ENCODE data around the gene ZNF485. TPM values are rescaled to one million over a fixed set of nuclear protein-coding genes. Genes with fewer than 3 reads are reported as not detected.

The ZNF485 gene
- total and polyA plus RNA-seq, 10 of the 15 experiments (the other 5 are each of a cell fraction or from before 2014, with no cell fraction given): 3.2 to 7.6 (median 5.1) TPM

DNA sequence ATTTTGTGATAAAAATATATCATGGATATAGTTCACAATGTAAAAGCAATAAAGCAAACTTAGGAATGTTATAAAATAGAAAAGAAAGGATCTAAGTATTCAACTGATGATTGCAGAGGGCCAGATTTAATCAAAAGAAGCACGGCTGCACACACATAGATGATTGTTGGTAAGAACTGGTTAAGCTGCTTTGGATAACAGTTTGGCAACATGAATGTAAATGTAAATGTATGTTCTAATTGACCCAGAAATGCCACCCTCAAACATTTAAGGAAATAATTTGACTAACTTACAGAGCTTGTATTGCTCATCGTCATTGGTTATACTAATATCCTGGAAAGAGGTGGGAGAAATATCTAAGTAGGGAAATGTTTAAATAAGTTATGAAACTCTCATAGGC, 13.1 kb downstream of the ZNF485 start:
- WGBS (ENCODE audit: insufficient coverage, insufficient replicate concordance, low lambda C conversion rate, missing lambda C conversion rate): 67% methylated on average over 2 of the region's 2 CpGs
- Histone ChIP-seq H2AFZ (ENCODE audit: control insufficient read depth, low read depth, low read length) (no peak overlapping the region), H3K9me3 (replicated peaks; ENCODE audit: control insufficient read depth, insufficient read depth, low read length) (peaks cover 22% of the 10 kb centered on the region), H3K27ac (ENCODE audit: control insufficient read depth, insufficient read depth) (no peak overlapping the region), H3K4me3 (no peak overlapping the region), H3K27me3 (replicated peaks in 1 of 2; ENCODE audit: control insufficient read depth in 2 of 2, insufficient read depth in 2 of 2, low read length in 1 of 2) (no peaks in the 10 kb centered on the region), H4K20me1 (ENCODE audit: control insufficient read depth, insufficient read depth) (no peaks in the 10 kb centered on the region), H3K4me1 (ENCODE audit: control insufficient read depth, insufficient read depth, low read length) (no peaks in the 10 kb centered on the region), H3K79me2 (ENCODE audit: control insufficient read depth, insufficient read depth, low read length) (no peaks in the 10 kb centered on the region), H3K36me3 (ENCODE audit: control insufficient read depth in 2 of 2, insufficient read depth in 2 of 2, low read length in 1 of 2) (no peaks in the 10 kb centered on the region; a peak in 3 of 4 replicates), H3K4me2 (ENCODE audit: control insufficient read depth, insufficient read depth) (no peak overlapping the region), H3K9ac (ENCODE audit: control insufficient read depth, insufficient read depth, low read length) (no peak overlapping the region)
- no TSS peak for BruUV-seq (replicated peaks)
- SMC1A ChIA-PET (ENCODE audit: uncharacterized antibody, unreplicated experiment): interaction anchor here (0.6 kb wide), 1 partner anchor 23 kb away, joined by 3 read pairs; no protein-coding TSS in a partner anchor
- CTCF ChIA-PET: no interaction called here
- FAIRE-seq (no peak), ATAC-seq (no peak), DNase-seq (ENCODE audit: low read depth, low spot score) (no peak)
- in situ Hi-C loops (cut with MboI) (no loop called here), intact Hi-C loops (cut with micrococcal nuclease; ENCODE audit: unreplicated experiment) (no loop called here)
- TF ChIP-seq MYC (IDR thresholded peaks at IDR 0.05; ENCODE audit: insufficient read depth, insufficient read length, insufficient replicate concordance, low read length, severe bottlenecking) (no peak), EZH2 (IDR thresholded peaks at IDR 0.05; ENCODE audit: borderline replicate concordance, control insufficient read depth, low read depth, low read length) (no peak), TAF1 (IDR thresholded peaks at IDR 0.05; ENCODE audit: borderline replicate concordance, low read depth, low read length) (no peak), SMAD5 (IDR thresholded peaks at IDR 0.05; ENCODE audit: low read depth) (no peak)
- TF ChIP-seq, protein P1, sequence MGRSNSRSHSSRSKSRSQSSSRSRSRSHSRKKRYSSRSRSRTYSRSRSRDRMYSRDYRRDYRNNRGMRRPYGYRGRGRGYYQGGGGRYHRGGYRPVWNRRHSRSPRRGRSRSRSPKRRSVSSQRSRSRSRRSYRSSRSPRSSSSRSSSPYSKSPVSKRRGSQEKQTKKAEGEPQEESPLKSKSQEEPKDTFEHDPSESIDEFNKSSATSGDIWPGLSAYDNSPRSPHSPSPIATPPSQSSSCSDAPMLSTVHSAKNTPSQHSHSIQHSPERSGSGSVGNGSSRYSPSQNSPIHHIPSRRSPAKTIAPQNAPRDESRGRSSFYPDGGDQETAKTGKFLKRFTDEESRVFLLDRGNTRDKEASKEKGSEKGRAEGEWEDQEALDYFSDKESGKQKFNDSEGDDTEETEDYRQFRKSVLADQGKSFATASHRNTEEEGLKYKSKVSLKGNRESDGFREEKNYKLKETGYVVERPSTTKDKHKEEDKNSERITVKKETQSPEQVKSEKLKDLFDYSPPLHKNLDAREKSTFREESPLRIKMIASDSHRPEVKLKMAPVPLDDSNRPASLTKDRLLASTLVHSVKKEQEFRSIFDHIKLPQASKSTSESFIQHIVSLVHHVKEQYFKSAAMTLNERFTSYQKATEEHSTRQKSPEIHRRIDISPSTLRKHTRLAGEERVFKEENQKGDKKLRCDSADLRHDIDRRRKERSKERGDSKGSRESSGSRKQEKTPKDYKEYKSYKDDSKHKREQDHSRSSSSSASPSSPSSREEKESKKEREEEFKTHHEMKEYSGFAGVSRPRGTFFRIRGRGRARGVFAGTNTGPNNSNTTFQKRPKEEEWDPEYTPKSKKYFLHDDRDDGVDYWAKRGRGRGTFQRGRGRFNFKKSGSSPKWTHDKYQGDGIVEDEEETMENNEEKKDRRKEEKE (IDR thresholded peaks at IDR 0.05): no peak
- RAD21 ChIA-PET (ENCODE audit: unreplicated experiment): no interaction called here
- POLR2A ChIA-PET: no interaction called here
